Measurements from ENCODE around the gene PAGE5.

Gene PAGE5, protein sequence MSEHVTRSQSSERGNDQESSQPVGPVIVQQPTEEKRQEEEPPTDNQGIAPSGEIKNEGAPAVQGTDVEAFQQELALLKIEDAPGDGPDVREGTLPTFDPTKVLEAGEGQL

DNA sequence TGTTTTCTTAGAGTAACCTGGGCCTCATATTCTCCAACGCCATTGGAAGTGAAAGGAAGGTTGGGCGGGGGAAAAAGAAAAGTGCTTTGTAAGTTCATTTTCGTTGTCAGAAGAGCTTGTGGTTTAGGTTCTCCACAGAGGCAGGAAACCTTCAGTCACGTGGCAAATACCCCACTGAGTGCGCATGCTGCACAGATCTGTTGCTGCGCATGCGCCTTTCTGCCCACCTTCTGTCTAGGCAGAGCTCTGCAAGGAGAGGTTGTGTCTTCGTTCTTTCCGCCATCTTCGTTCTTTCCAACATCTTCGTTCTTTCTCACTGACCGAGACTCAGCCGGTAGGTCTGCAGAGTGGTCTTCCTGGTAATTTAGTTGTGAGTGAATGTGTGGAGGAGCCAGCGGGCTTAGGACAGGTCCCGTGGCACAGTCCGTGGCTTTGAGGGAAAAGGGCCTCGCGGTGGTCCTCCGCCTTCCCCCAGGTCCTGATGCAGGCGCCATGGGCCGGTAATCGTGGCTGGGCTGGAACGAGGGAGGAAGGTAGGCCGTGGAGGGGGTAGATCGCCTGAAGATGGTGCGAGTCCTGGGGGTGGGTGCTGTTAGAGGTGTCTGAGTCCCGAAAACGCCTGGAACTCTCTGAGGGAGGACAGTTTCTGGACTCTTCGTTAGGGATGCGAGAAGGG, at the start of gene PAGE5:
PAGE5 (plus strand) TSS at position 228 of the 676 bp plus-strand sequence. CDS start 1,037 bp downstream, outside the sequence.
- no peak for DNase-seq

- DNase-seq, result no peak
Measured at GRCh38 chrX:55187281-55187680, 32.9 kb upstream of the PAGE5 start.

- no peak for DNase-seq
Measured at GRCh38 chrX:55196688-55197087, 23.5 kb upstream of the PAGE5 start.

- no peak for DNase-seq
Measured at GRCh38 chrX:55201930-55202579, 18.1 kb upstream of the PAGE5 start.

DNA sequence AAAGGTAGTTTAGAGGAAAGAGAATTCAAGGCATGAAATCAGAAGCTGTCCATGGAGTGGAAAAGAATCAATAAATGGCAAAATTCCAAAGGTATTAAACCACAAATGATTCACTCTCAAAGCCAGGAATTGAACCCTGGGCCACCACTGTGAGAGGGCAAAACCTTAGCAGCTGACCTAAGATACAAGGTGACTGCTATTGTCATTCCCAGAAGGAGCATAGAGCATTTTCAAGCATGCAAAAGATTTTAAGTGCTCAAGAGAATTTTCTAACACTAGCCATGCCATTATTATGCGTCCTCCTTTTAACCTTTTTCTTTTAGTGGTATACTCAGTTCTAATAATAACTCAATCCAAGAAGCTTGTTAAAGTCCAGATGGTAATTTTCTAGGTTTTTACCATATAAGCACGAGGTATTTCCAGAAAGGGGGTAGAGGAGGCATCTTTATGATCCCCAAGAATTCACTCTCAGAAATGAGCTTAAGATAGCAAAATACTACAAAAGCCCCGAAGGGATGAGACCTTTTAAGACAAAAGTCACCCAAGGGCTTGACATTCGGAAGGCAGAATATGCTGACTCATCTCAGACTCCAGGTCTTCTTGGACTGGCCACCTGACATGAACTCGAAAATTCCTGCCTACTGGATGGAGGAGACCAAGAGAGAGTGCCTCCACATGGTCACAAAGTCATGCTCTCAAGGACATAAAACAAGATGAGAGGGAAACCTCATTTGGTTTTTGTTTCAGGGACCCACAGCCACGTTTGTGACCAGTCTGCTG, 13.8 kb upstream of the PAGE5 start:
- no peak for DNase-seq

- no peak for DNase-seq
Measured at GRCh38 chrX:55210931-55211677, 9.0 kb upstream of the PAGE5 start.

GRCh38 chrX:55213381-55213780, 6.8 kb upstream of the PAGE5 start:
- DNase-seq, result no peak

DNA sequence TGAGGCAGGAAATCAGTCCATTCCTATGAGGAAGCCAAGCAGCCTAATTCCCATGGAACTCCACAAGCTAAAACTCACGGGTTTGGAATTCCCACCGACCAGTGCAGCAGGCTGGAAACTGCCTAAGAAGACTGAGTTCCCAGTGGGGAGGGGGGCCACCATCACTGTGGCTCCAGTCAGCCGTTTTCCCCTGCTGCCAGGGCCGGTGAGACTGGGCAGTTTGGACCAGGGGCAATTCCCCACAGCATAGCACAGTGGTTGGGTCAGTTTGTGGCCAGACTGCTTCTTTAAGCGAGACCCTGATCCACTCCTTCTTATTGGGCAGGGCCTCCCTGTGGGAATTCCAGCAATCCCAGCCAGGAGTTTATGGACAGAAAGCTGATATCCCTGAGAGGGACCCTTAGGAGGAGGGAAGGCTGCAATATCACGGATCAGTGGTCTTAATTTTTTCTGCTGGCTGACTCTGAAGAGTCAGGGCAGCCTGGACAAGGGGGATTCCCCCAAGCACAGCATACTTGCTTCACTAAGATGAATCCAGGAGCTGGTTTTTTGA, 20.7 kb downstream of the PAGE5 start:
- DNase-seq, result no peak

GRCh38 chrX:55253528-55253927, 33.4 kb downstream of the PAGE5 start:
- no peak for DNase-seq

DNA sequence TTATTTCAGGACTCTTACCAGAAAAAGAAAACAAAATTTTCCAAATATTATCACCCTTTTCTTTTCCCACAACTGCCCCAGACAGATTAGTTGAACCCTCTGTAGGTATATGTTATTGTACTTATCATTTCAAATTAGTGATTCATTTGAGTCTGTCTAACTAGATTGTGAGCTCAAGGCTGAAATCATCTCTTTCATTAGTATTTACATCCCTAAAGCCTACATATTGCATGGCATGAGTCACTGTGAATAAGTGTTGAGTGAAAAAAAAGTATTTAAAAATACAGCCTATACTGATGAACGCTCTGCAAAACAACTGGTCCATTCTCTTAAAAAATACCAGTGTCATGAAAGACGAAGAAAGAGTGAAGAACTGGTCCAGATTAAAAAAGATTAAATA, 40.7 kb downstream of the PAGE5 start:
- no peak for DNase-seq

DNA sequence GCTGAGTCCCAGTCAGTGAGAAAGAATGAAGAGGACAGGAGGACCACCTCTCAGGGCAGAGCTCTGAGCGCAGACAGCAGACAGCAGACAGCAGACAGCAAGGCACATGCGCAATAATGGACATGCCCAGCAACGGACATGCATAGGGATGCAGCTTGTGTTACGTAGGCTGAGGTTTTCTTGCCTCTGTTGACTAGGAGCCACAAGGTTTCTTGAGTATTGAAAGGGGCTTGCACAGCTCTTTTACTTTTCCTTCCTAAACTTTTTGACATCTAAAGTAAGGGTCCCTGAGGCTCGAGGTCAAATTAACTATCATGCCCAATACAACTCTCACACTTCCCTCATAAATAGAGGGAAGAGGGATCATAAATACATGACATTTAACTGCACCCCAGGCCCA, 44.7 kb downstream of the PAGE5 start, which contains the start of gene PAGE3:
PAGE3 (minus strand) TSS at position 101 of the 400 bp plus-strand sequence. CDS start 1,013 bp downstream, outside the sequence.
- DNase-seq, result no peak
